ENCODE measurements around the gene ARHGEF25.

- no peak for TF ChIP-seq POLR2A (IDR thresholded peaks at IDR 0.05)
- TF ChIP-seq, protein P1, sequence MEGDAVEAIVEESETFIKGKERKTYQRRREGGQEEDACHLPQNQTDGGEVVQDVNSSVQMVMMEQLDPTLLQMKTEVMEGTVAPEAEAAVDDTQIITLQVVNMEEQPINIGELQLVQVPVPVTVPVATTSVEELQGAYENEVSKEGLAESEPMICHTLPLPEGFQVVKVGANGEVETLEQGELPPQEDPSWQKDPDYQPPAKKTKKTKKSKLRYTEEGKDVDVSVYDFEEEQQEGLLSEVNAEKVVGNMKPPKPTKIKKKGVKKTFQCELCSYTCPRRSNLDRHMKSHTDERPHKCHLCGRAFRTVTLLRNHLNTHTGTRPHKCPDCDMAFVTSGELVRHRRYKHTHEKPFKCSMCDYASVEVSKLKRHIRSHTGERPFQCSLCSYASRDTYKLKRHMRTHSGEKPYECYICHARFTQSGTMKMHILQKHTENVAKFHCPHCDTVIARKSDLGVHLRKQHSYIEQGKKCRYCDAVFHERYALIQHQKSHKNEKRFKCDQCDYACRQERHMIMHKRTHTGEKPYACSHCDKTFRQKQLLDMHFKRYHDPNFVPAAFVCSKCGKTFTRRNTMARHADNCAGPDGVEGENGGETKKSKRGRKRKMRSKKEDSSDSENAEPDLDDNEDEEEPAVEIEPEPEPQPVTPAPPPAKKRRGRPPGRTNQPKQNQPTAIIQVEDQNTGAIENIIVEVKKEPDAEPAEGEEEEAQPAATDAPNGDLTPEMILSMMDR (IDR thresholded peaks at IDR 0.05), result no peak
Observed at GRCh38 chr12:57615637-57616036, 4.4 kb downstream of the ARHGEF25 start.
